Activated CD4-positive, alpha-beta T cell treated with anti-CD3 and anti-CD28 coated beads, Interleukin-2, amount 10 ng/mL, durations not matched to agents 7 days and 5 days (primary cell): ENCODE measurements around the gene NELL1. TPM values are rescaled to one million over a fixed set of nuclear protein-coding genes. Genes with fewer than 3 reads are reported as not detected.

Experiments used
- CTCF ChIA-PET: fragments of 350-600 bp; sonication (Branson Sonifier 250); formaldehyde crosslinking; loops from one replicate; lab custom pipeline; 2021; ENCODE audit warnings: antibody characterized with exemption; lab: Charles Lee
- POLR2A ChIA-PET: fragments of 350-600 bp; sonication (Branson Sonifier 250); formaldehyde crosslinking; loops from one replicate; lab custom pipeline; 2021; ENCODE audit warnings: antibody characterized with exemption; lab: Charles Lee
- DNase-seq: peaks from one replicate; pipeline ENCODE4 v3.0.0-alpha.2; 2020
- H3K27ac Mint-ChIP-seq: one replicate; pipeline ENCODE4 v1.8.0; 2021; ENCODE audit warnings: mild to moderate bottlenecking, moderate library complexity, mixed read lengths
- H3K27me3 Mint-ChIP-seq: one replicate; pipeline ENCODE4 v1.8.0; 2021; ENCODE audit warnings: mixed read lengths
- H3K36me3 Mint-ChIP-seq: one replicate; pipeline ENCODE4 v1.8.0; 2021; ENCODE audit warnings: low read depth, mixed read lengths
- H3K4me1 Mint-ChIP-seq: one replicate; pipeline ENCODE4 v1.8.0; 2021; ENCODE audit warnings: mixed read lengths
- H3K4me3 Mint-ChIP-seq: one replicate; pipeline ENCODE4 v1.8.0; 2021; ENCODE audit warnings: mild to moderate bottlenecking, moderate library complexity, mixed read lengths
- H3K9me3 Mint-ChIP-seq: one replicate; pipeline ENCODE4 v1.8.0; 2021; ENCODE audit warnings: mixed read lengths
- total RNA-seq, 2 experiments: library from RNA; stranded (reverse); gene quantifications; one replicate each; pipeline ENCODE4 v1.2.3, GENCODE V29; 2021

The NELL1 gene
- total RNA-seq, 2 experiments from 2014 or later, result not detected

DNA sequence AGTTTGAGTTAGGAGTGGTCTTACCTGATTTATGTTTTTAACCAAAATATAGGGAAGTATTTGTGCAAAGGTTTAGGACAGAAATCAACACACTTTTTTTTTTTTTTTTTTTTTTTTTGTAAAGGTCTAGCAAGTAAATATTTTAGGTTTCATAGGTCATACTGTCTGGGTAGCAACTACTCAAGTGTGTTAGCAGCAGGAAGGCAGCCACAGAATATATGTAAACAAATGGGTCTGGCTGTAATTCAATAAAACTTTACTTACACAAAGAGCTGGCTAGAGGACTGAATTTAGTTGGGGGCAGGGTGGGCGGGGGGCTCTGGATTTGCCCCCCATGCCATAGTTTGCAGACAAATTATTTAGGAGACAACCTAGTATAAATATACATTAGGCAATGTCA, 510.4 kb downstream of the NELL1 start:
- Mint-ChIP-seq H3K9me3 (peaks cover 4% of the 10 kb centered on the region), H3K4me3 (no peak overlapping the region), H3K4me1 (no peaks in the 10 kb centered on the region), H3K36me3 (no peaks in the 10 kb centered on the region), H3K27ac (no peak overlapping the region), H3K27me3 (no peaks in the 10 kb centered on the region)
- DNase-seq, result no peak
- ChIA-PET CTCF (no interaction called here), POLR2A (no interaction called here)

DNA sequence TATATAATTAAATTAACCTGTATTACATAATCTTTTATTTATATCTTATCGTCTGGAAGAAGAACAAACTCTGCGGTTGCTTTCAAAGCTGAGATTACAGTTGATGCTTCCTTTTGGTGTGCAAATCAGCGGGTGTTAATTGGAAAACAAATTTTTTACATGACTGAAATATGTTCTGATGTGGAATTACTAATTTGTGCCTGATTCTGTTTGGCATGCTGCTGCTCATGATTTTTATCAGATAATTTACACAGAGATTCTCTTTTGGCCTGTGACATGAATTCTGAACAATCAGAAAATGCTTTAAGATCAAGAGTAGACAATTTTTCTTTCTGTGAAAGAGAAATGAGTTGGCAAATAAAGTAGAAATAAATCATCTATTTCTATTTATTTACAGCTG, 510.8 kb downstream of the NELL1 start:
- CTCF ChIA-PET, result no interaction called here
- peaks cover 4% of the 10 kb centered on the region for H3K9me3 Mint-ChIP-seq
- no peak for DNase-seq
- POLR2A ChIA-PET, result no interaction called here
- no peaks in the 10 kb centered on the region for H3K27me3 Mint-ChIP-seq
- no peaks in the 10 kb centered on the region for H3K4me1 Mint-ChIP-seq
- no peak overlapping the region for H3K27ac Mint-ChIP-seq
- no peaks in the 10 kb centered on the region for H3K36me3 Mint-ChIP-seq
- H3K4me3 Mint-ChIP-seq, result no peak overlapping the region

DNA sequence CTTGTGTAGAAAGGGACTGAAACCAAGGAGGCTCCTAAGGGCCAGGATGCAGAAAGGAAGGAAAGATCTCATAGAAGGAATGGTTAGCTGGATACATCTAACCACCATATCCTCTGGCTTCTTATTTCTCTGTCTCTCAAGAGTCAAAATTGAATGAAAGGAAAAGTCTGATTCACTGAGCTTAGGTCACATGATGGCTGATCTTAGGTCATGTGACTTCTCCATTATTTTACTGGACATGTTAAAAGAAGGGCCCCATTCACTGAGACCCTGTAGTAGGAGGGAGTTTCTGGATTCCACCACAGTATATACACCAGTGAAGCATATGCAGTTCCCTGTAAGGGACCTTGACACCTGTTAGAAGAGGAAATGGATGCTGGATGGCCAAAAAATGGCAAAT, 516.6 kb downstream of the NELL1 start:
- CTCF ChIA-PET, result no interaction called here

DNA sequence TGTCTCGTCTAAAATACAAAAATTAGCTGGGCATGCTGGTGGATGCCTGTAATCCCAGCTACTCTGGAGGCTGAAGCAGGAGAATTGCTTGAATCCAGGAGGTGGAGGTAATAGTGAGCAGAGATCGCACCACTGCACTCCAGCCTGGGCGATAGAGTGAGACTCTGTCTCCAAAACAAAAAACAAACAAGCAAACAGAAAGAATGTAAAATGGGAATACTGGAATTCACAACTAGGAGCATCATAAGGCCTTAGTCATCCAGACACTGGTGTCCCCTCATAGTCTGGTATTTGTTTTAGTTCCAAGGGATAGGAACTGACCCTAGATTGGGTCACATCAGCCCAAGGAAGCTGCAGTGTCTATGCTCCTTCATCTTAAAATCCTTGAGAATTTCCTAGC, 520.8 kb downstream of the NELL1 start:
- Mint-ChIP-seq H3K27ac (no peak overlapping the region), H3K36me3 (no peaks in the 10 kb centered on the region), H3K27me3 (no peaks in the 10 kb centered on the region), H3K4me1 (no peaks in the 10 kb centered on the region), H3K9me3 (peaks cover 3% of the 10 kb centered on the region), H3K4me3 (no peak overlapping the region)
- ChIA-PET CTCF (no interaction called here), POLR2A (no interaction called here)
- no peak for DNase-seq

More for the DNA sequence above, 516.6 kb downstream of the NELL1 start:
- Mint-ChIP-seq H3K27ac (no peak overlapping the region), H3K4me1 (no peaks in the 10 kb centered on the region), H3K4me3 (no peak overlapping the region), H3K9me3 (peaks cover 3% of the 10 kb centered on the region), H3K36me3 (no peaks in the 10 kb centered on the region), H3K27me3 (no peaks in the 10 kb centered on the region)
- POLR2A ChIA-PET, result no interaction called here
- DNase-seq, result no peak

DNA sequence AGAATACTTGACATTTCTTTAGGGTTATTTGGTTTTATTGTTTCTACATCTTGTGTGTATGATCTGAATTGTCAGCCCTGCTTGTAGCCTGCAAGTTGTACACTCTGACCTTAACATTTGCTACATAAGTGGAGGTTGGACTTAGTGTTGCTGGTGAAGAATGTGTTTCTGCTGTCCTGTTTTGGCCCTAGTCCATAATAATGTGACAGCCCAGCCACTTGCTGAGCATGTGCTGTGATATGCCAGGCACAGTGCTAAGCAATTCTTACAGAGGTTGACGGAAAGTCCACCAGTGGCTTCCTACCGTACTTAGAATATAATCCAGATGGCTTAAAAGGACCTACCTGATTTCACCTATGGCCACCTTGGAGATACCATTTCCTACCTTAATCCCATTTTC, 526.6 kb downstream of the NELL1 start:
- H3K9me3 Mint-ChIP-seq, result peaks cover 7% of the 10 kb centered on the region
- CTCF ChIA-PET, result no interaction called here
- no peaks in the 10 kb centered on the region for H3K27me3 Mint-ChIP-seq
- no peaks in the 10 kb centered on the region for H3K4me1 Mint-ChIP-seq
- no peak overlapping the region for H3K27ac Mint-ChIP-seq
- no peaks in the 10 kb centered on the region for H3K36me3 Mint-ChIP-seq
- DNase-seq, result no peak
- POLR2A ChIA-PET, result no interaction called here
- no peak overlapping the region for H3K4me3 Mint-ChIP-seq

DNA sequence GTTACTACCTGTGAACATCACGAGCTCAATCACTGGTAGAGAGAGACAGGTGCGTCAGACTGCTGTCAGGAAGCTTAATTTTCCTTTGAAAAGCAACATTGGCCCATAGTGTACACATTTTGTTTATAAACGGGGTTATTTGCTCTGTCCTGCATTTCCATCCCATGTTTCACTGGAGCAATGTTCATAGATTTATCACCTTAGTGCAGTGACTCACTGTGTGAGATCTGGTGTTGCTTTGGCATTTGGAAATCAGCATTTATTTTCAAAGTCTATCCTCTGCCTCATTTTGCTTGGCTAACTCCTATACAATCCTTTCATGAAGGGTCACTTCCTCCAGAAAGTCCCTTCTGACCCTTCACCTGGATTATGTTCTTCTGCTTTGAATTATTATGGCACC, 529.1 kb downstream of the NELL1 start:
- no peak overlapping the region for H3K27ac Mint-ChIP-seq
- no peaks in the 10 kb centered on the region for H3K36me3 Mint-ChIP-seq
- ChIA-PET POLR2A (no interaction called here), CTCF (no interaction called here)
- H3K4me1 Mint-ChIP-seq, result no peaks in the 10 kb centered on the region
- H3K27me3 Mint-ChIP-seq, result no peaks in the 10 kb centered on the region
- H3K4me3 Mint-ChIP-seq, result no peak overlapping the region
- no peak for DNase-seq
- peaks cover 7% of the 10 kb centered on the region for H3K9me3 Mint-ChIP-seq

DNA sequence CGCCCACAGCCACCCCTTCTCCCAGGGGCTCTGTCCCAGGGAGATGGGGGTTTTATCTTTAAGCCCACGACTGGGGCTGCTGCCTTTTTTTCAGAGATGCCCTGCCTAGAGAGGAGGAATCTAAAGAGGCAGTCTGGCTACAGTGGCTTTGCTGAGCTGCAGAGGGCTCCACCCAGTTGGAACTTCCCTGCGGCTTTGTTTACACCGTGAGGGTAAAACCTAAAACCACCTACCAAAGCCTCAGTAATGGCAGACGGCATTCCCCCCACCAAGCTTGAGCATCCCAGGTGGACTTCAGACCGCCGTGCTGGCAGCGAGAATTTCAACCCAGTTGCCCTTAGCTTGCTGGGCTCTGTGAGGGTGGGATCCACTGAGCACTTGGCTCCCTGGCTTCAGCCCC, 535.8 kb downstream of the NELL1 start:
- Mint-ChIP-seq H3K27me3 (no peaks in the 10 kb centered on the region), H3K4me3 (no peak overlapping the region), H3K9me3 (peaks cover 2% of the 10 kb centered on the region), H3K27ac (no peak overlapping the region), H3K36me3 (no peaks in the 10 kb centered on the region), H3K4me1 (no peaks in the 10 kb centered on the region)
- CTCF ChIA-PET, result no interaction called here
- POLR2A ChIA-PET, result no interaction called here
- DNase-seq, result no peak

DNA sequence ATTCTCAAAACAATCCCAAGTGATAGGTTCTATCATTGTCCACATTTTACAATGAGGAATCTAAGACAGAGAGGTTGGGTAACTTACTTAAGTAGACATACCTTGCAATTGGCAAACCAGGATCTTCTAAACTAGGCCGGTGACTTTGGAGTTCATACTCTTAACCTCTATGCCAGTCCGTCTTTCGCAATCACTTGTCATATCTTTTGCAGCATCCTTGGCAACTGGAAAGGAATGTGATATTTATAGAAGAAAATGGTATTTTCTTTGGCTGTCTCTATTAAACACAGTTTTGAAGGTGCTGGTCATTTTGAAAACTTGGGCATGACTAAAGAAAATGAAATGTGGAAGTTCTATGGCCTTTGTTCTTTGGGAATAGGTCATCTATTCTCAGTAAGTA, 556.5 kb downstream of the NELL1 start:
- Mint-ChIP-seq H3K4me3 (no peak overlapping the region), H3K27ac (no peak overlapping the region), H3K4me1 (no peaks in the 10 kb centered on the region), H3K27me3 (no peaks in the 10 kb centered on the region), H3K9me3 (peaks cover 9% of the 10 kb centered on the region), H3K36me3 (no peaks in the 10 kb centered on the region)
- ChIA-PET POLR2A (no interaction called here), CTCF (no interaction called here)
- no peak for DNase-seq

DNA sequence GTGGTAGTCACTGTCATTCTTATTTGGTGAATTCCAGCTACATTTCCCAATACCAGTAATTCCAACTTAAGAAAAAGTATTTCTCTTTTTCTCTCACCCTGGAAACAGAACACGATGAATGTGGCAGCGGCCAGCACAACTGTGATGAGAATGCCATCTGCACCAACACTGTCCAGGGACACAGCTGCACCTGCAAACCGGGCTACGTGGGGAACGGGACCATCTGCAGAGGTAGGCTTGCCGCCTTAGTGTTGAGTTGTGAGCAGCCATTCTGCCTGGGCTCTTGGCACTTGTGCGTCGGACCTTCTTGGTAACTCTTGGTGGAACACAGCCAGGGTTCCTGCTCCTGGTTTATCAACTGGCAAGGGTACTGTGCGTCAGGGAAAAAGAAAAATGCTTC, 559.8 kb downstream of the NELL1 start:
- H3K4me1 Mint-ChIP-seq, result no peaks in the 10 kb centered on the region
- H3K4me3 Mint-ChIP-seq, result no peak overlapping the region
- H3K27me3 Mint-ChIP-seq, result no peaks in the 10 kb centered on the region
- DNase-seq, result no peak
- no peaks in the 10 kb centered on the region for H3K36me3 Mint-ChIP-seq
- H3K9me3 Mint-ChIP-seq, result peaks cover 5% of the 10 kb centered on the region
- POLR2A ChIA-PET, result no interaction called here
- no peak overlapping the region for H3K27ac Mint-ChIP-seq
- CTCF ChIA-PET, result no interaction called here

DNA sequence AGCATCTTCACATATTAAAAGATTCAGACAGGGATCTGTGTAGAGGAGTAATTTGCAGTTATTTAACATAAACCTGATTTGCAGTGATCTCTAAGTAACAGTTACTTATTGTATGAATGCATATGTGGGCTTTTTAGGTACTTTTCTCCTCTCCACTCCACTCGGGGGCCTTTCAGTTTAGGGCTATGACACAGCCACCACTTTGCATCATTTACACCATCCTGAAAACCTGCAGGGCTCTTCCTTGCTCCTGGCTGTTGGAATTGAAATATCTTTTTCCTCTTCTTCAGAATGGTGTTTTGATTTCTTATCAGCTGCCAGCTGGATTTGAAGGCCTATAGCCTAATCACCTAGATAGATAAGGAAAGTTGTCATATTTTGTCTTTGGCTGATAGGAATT, 580.8 kb downstream of the NELL1 start:
- no peak overlapping the region for H3K27ac Mint-ChIP-seq
- POLR2A ChIA-PET, result no interaction called here
- H3K4me3 Mint-ChIP-seq, result no peak overlapping the region
- CTCF ChIA-PET, result no interaction called here
- no peaks in the 10 kb centered on the region for H3K36me3 Mint-ChIP-seq
- no peak for DNase-seq
- no peaks in the 10 kb centered on the region for H3K9me3 Mint-ChIP-seq
- no peaks in the 10 kb centered on the region for H3K4me1 Mint-ChIP-seq
- no peaks in the 10 kb centered on the region for H3K27me3 Mint-ChIP-seq

DNA sequence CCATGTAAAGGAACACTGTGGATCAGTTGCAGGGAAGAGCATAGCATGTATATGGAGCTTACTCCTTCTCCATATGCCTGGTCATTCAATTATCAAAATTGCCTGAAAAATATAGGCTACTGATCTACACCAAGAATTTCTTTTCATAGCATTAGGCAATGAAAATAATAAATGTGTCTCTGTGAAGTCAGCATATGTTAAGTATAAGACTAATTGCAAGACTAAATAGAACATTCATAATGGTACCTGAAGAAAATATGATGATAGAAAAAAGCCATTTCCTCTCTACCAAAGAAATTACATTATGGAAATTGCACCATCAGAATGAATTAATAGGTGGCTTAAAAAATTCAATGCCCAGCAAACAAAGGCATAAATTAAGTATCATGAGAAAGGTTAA, 584.7 kb downstream of the NELL1 start:
- no peaks in the 10 kb centered on the region for H3K36me3 Mint-ChIP-seq
- H3K4me3 Mint-ChIP-seq, result no peak overlapping the region
- H3K27me3 Mint-ChIP-seq, result no peaks in the 10 kb centered on the region
- no peak overlapping the region for H3K27ac Mint-ChIP-seq
- H3K4me1 Mint-ChIP-seq, result no peaks in the 10 kb centered on the region
- no peaks in the 10 kb centered on the region for H3K9me3 Mint-ChIP-seq
- DNase-seq, result no peak
- ChIA-PET CTCF (no interaction called here), POLR2A (no interaction called here)

DNA sequence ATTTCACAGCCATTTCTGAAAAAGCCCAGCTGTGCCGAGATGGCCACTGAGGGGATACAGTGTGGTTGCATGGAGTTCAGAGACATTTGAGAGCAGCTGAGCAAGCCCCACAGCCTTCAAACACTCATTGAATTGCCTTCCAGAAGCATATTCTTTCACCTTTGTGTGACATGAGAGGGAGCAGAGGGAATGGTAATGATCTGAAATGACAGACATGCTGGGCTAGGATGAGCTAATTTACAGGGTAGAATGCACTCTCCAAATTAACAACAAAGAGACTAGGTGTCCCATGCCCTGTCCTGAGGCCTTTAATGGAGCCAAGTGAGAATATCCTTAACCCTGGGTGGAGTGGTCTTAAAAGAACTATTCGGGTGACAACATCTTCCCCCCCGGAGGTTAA, 585.4 kb downstream of the NELL1 start:
- no peaks in the 10 kb centered on the region for H3K36me3 Mint-ChIP-seq
- no peaks in the 10 kb centered on the region for H3K4me1 Mint-ChIP-seq

DNA sequence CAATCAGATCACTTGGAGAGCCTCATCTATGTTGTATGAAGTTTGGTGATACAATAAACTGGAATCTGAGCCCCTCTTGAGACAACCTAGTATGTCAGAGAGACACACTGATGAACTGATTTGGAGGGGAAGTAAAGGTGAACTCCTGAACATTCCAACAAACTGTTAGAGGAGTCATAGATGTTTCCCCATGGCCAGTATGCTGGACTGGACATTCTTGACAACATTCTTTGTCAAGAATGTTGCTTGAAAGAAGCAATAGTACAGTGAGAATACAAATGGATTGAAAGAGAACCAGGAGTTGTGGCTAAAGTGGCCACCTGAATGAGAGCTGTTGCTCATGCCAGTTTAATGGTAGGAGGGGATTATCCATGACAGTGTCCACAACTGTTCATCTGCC, 588.1 kb downstream of the NELL1 start:
- ChIA-PET CTCF (no interaction called here), POLR2A (no interaction called here)
- no peak for DNase-seq
- H3K4me3 Mint-ChIP-seq, result no peak overlapping the region
- H3K9me3 Mint-ChIP-seq, result no peaks in the 10 kb centered on the region
- H3K27me3 Mint-ChIP-seq, result no peaks in the 10 kb centered on the region
- no peaks in the 10 kb centered on the region for H3K36me3 Mint-ChIP-seq
- no peak overlapping the region for H3K27ac Mint-ChIP-seq
- no peaks in the 10 kb centered on the region for H3K4me1 Mint-ChIP-seq

More for the DNA sequence above, 585.4 kb downstream of the NELL1 start:
- H3K27ac Mint-ChIP-seq, result no peak overlapping the region
- POLR2A ChIA-PET, result no interaction called here
- CTCF ChIA-PET, result no interaction called here
- H3K4me3 Mint-ChIP-seq, result no peak overlapping the region
- H3K27me3 Mint-ChIP-seq, result no peaks in the 10 kb centered on the region
- DNase-seq, result no peak
- H3K9me3 Mint-ChIP-seq, result no peaks in the 10 kb centered on the region

DNA sequence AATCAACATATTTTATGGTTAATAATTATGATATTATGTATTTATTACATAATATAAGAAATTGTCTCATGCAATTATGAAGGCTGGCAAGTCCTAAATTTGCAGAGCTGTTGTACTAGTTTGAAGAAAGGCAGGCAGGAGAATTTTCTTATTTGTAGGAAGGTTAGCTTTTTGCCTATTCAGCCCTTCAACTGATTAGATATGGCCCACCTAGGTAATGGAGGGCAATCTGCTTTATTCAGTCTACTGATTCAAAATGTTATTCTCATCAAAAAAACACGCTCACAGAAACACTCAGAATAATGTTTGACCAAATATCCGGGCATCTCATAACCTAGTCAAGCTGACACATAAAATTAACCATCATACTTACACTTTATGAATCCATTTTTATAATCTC, 589.0 kb downstream of the NELL1 start:
- Mint-ChIP-seq H3K36me3 (no peaks in the 10 kb centered on the region), H3K4me3 (no peak overlapping the region), H3K9me3 (no peaks in the 10 kb centered on the region), H3K27me3 (no peaks in the 10 kb centered on the region), H3K4me1 (no peaks in the 10 kb centered on the region), H3K27ac (no peak overlapping the region)
- no peak for DNase-seq
- CTCF ChIA-PET, result no interaction called here
- POLR2A ChIA-PET, result no interaction called here
